OCI-LY7 (cell line): ENCODE results near the gene TARS3.

Experiments used
- EZH2phosphoT487 ChIP-seq: fragments of 200-600 bp; sonication (generic); IDR thresholded peaks from 2 replicates; pipeline ENCODE4 v1.6.1; 2018; ENCODE audit warnings: low read depth, borderline replicate concordance, mild to moderate bottlenecking, mixed run types, antibody characterized with exemption, low read length, moderate library complexity, mixed read lengths
- TF ChIP-seq, protein P1 (sequence below): fragments of 200-600 bp; sonication (generic); conservative IDR thresholded peaks from 2 replicates; pipeline ENCODE4 v1.5.1; 2014; ENCODE audit warnings: mild to moderate bottlenecking, antibody characterized with exemption, low read length, moderate library complexity, mixed read lengths

GRCh38 chr15:101772921-101773320 lies 48.6 kb upstream of the TARS3 start:
- TF ChIP-seq, protein P1, sequence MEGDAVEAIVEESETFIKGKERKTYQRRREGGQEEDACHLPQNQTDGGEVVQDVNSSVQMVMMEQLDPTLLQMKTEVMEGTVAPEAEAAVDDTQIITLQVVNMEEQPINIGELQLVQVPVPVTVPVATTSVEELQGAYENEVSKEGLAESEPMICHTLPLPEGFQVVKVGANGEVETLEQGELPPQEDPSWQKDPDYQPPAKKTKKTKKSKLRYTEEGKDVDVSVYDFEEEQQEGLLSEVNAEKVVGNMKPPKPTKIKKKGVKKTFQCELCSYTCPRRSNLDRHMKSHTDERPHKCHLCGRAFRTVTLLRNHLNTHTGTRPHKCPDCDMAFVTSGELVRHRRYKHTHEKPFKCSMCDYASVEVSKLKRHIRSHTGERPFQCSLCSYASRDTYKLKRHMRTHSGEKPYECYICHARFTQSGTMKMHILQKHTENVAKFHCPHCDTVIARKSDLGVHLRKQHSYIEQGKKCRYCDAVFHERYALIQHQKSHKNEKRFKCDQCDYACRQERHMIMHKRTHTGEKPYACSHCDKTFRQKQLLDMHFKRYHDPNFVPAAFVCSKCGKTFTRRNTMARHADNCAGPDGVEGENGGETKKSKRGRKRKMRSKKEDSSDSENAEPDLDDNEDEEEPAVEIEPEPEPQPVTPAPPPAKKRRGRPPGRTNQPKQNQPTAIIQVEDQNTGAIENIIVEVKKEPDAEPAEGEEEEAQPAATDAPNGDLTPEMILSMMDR, result no peak
- TF ChIP-seq EZH2phosphoT487, result no peak
